A549 (cell line): Measurements from ENCODE around the gene ILK.

ENCODE experiments used
- E2F6 ChIP-seq: IDR thresholded peaks from 2 replicates; pipeline ENCODE4 v1.6.1; 2012; ENCODE audit warnings: low read depth, borderline replicate concordance
- JUN ChIP-seq, 2 experiments: fragments of >200 bp; sonication (Bioruptor Twin); formaldehyde crosslinking; IDR thresholded peaks; 2 replicates in 1 of 2; 3 replicates in 1 of 2; pipeline ENCODE4 v1.6.1; 2016 to 2017
- MAFK ChIP-seq: fragments of 450-650 bp; IDR thresholded peaks from 2 replicates; pipeline ENCODE4 v1.6.1; 2014; ENCODE audit not compliant: partially characterized antibody
- PHF8 ChIP-seq: fragments of 200-600 bp; sonication (generic); IDR thresholded peaks from 2 replicates; pipeline ENCODE4 v1.6.1; 2016; ENCODE audit warnings: low read depth, mild to moderate bottlenecking, antibody characterized with exemption, moderate library complexity, borderline replicate concordance
- POLR2A ChIP-seq: IDR thresholded peaks from 2 replicates; pipeline ENCODE4 v1.6.1; 2012; ENCODE audit warnings: mild to moderate bottlenecking, low read length
- TF ChIP-seq, protein P1 (sequence below): fragments of >200 bp; sonication (Bioruptor Twin); formaldehyde crosslinking; IDR thresholded peaks from 3 replicates; pipeline ENCODE4 v1.5.1; 2016
- TF ChIP-seq, protein P2 (sequence below): fragments of >200 bp; sonication (Bioruptor Twin); formaldehyde crosslinking; IDR thresholded peaks from 2 replicates; pipeline ENCODE4 v1.6.1; 2016
- TF ChIP-seq, protein P3 (sequence below): fragments of 200-600 bp; sonication (generic); IDR thresholded peaks from 2 replicates; pipeline ENCODE4 v1.6.1; 2016; ENCODE audit warnings: antibody characterized with exemption, mild to moderate bottlenecking, moderate library complexity

- TF ChIP-seq PHF8 (no peak), JUN (IDR thresholded peaks at IDR 0.05) (no peak), E2F6 (no peak), MAFK (no peak), POLR2A (no peak)
- TF ChIP-seq, protein P1, sequence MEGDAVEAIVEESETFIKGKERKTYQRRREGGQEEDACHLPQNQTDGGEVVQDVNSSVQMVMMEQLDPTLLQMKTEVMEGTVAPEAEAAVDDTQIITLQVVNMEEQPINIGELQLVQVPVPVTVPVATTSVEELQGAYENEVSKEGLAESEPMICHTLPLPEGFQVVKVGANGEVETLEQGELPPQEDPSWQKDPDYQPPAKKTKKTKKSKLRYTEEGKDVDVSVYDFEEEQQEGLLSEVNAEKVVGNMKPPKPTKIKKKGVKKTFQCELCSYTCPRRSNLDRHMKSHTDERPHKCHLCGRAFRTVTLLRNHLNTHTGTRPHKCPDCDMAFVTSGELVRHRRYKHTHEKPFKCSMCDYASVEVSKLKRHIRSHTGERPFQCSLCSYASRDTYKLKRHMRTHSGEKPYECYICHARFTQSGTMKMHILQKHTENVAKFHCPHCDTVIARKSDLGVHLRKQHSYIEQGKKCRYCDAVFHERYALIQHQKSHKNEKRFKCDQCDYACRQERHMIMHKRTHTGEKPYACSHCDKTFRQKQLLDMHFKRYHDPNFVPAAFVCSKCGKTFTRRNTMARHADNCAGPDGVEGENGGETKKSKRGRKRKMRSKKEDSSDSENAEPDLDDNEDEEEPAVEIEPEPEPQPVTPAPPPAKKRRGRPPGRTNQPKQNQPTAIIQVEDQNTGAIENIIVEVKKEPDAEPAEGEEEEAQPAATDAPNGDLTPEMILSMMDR: no peak
- TF ChIP-seq, protein P2, sequence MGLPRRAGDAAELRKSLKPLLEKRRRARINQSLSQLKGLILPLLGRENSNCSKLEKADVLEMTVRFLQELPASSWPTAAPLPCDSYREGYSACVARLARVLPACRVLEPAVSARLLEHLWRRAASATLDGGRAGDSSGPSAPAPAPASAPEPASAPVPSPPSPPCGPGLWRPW: no peak
- TF ChIP-seq, protein P3, sequence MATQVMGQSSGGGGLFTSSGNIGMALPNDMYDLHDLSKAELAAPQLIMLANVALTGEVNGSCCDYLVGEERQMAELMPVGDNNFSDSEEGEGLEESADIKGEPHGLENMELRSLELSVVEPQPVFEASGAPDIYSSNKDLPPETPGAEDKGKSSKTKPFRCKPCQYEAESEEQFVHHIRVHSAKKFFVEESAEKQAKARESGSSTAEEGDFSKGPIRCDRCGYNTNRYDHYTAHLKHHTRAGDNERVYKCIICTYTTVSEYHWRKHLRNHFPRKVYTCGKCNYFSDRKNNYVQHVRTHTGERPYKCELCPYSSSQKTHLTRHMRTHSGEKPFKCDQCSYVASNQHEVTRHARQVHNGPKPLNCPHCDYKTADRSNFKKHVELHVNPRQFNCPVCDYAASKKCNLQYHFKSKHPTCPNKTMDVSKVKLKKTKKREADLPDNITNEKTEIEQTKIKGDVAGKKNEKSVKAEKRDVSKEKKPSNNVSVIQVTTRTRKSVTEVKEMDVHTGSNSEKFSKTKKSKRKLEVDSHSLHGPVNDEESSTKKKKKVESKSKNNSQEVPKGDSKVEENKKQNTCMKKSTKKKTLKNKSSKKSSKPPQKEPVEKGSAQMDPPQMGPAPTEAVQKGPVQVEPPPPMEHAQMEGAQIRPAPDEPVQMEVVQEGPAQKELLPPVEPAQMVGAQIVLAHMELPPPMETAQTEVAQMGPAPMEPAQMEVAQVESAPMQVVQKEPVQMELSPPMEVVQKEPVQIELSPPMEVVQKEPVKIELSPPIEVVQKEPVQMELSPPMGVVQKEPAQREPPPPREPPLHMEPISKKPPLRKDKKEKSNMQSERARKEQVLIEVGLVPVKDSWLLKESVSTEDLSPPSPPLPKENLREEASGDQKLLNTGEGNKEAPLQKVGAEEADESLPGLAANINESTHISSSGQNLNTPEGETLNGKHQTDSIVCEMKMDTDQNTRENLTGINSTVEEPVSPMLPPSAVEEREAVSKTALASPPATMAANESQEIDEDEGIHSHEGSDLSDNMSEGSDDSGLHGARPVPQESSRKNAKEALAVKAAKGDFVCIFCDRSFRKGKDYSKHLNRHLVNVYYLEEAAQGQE: no peak
Observed at GRCh38 chr11:6608011-6608410, 4.4 kb downstream of the ILK start.
